Chondrocyte (in vitro differentiated cells): ENCODE measurements around the gene NT5DC4. TPM values are rescaled to one million over a fixed set of nuclear protein-coding genes. Genes with fewer than 3 reads are reported as not detected.

Source experiments
- DNase-seq: peaks from one replicate; pipeline ENCODE4 v3.0.0; 2021; ENCODE audit warnings: mixed read lengths, low spot score
- H3K27ac Mint-ChIP-seq: one replicate; pipeline ENCODE4 v1.8.0; 2021; ENCODE audit warnings: mild to moderate bottlenecking, moderate library complexity, mixed read lengths; ENCODE audit not compliant: unreplicated experiment
- H3K27me3 Mint-ChIP-seq: 2 replicates; pipeline ENCODE4 v1.8.0; 2021; ENCODE audit warnings: low read depth, mixed read lengths
- H3K36me3 Mint-ChIP-seq: 2 replicates; pipeline ENCODE4 v1.8.0; 2021; ENCODE audit warnings: low read depth, mixed read lengths
- H3K4me1 Mint-ChIP-seq: 2 replicates; pipeline ENCODE4 v1.8.0; 2021; ENCODE audit warnings: low read depth, mild to moderate bottlenecking, mixed read lengths
- H3K4me3 Mint-ChIP-seq: one replicate; pipeline ENCODE4 v1.8.0; 2021; ENCODE audit warnings: mild to moderate bottlenecking, moderate library complexity, mixed read lengths; ENCODE audit not compliant: unreplicated experiment
- H3K9me3 Mint-ChIP-seq: 2 replicates; pipeline ENCODE4 v1.8.0; 2021; ENCODE audit warnings: low read depth, mixed read lengths
- CTCF ChIP-seq: fragments of 200-600 bp; sonication (generic); IDR thresholded peaks from 2 replicates; pipeline ENCODE4 v1.5.0; 2021; ENCODE audit warnings: antibody characterized with exemption, mild to moderate bottlenecking, moderate library complexity
- total RNA-seq: library from RNA; stranded (reverse); gene quantifications from 3 replicates; pipeline ENCODE4 v1.2.1, GENCODE V29; 2021

The NT5DC4 gene
- total RNA-seq, 1 donor from 2014 or later, result not detected

- no peak for TF ChIP-seq CTCF
- H3K36me3 Mint-ChIP-seq, result no peaks in the 10 kb centered on the region
- H3K4me3 Mint-ChIP-seq, result no peak overlapping the region
- H3K27ac Mint-ChIP-seq, result no peak overlapping the region
- no peaks in the 10 kb centered on the region for H3K27me3 Mint-ChIP-seq
- peaks cover 8% of the 10 kb centered on the region for H3K4me1 Mint-ChIP-seq
- no peak for DNase-seq
- H3K9me3 Mint-ChIP-seq, result no peaks in the 10 kb centered on the region
Measured at GRCh38 chr2:112733456-112733855, 12.6 kb downstream of the NT5DC4 start.

GRCh38 chr2:112733871-112734270, 13.1 kb downstream of the NT5DC4 start:
- DNase-seq, result no peak
- Mint-ChIP-seq H3K4me3 (no peak overlapping the region), H3K9me3 (no peaks in the 10 kb centered on the region), H3K27ac (no peak overlapping the region), H3K36me3 (no peaks in the 10 kb centered on the region), H3K4me1 (peaks cover 6% of the 10 kb centered on the region), H3K27me3 (no peaks in the 10 kb centered on the region)
- no peak for TF ChIP-seq CTCF

- TF ChIP-seq CTCF, result no peak
- H3K4me3 Mint-ChIP-seq, result no peak overlapping the region
- no peaks in the 10 kb centered on the region for H3K9me3 Mint-ChIP-seq
- no peaks in the 10 kb centered on the region for H3K4me1 Mint-ChIP-seq
- no peaks in the 10 kb centered on the region for H3K27me3 Mint-ChIP-seq
- H3K27ac Mint-ChIP-seq, result no peak overlapping the region
- H3K36me3 Mint-ChIP-seq, result peaks cover 1% of the 10 kb centered on the region
- DNase-seq, result no peak
Measured at GRCh38 chr2:112737542-112738232, 16.9 kb downstream of the NT5DC4 start.

GRCh38 chr2:112740527-112740926, 19.7 kb downstream of the NT5DC4 start:
- no peak overlapping the region for H3K27ac Mint-ChIP-seq

More at GRCh38 chr2:112740527-112740926, 19.7 kb downstream of the NT5DC4 start:
- Mint-ChIP-seq H3K36me3 (peaks cover 1% of the 10 kb centered on the region), H3K4me1 (no peaks in the 10 kb centered on the region), H3K9me3 (no peaks in the 10 kb centered on the region), H3K27me3 (no peaks in the 10 kb centered on the region), H3K4me3 (no peak overlapping the region)
- no peak for TF ChIP-seq CTCF
- no peak for DNase-seq
